ENCODE results near the gene PSG2.
"Not testable (repeated sequence)": the region's sequence is repeated elsewhere in the genome, so short reads cannot be mapped to it uniquely, and the experiment has no call there.

- not testable (repeated sequence) for TF ChIP-seq CTCF, POLR2A (IDR thresholded peaks at IDR 0.05)
These were observed 15.9 kb upstream of the PSG2 start for GRCh38 chr19:43098416-43098815.

All from heart left ventricle (tissue), 13 donors.